Fibroblast of villous mesenchyme (primary cell): ENCODE measurements around the gene SAPCD1. TPM values are rescaled to one million over a fixed set of nuclear protein-coding genes. Genes with fewer than 3 reads are reported as not detected.
"Not testable (repeated sequence)": the region's sequence is repeated elsewhere in the genome, so short reads cannot be mapped to it uniquely, and the experiment has no call there.

Experiments
- DNase-seq: peaks from one replicate; pipeline ENCODE4 v3.0.0-alpha.2; 2010; ENCODE audit warnings: low read depth
- H3K4me3 ChIP-seq: 2 replicates; pipeline ENCODE4 v1.5.1; 2011; ENCODE audit warnings: low read depth, mild to moderate bottlenecking, low read length
- total RNA-seq: library from RNA; depleted of rRNA; stranded (reverse); fragments of >200 nt; gene quantifications from 2 replicates; pipeline ENCODE4 v1.2.3, GENCODE V29; 2012
- TF ChIP-seq, protein P1 (sequence below): IDR thresholded peaks from 2 replicates; pipeline ENCODE4 v1.5.1; 2012; ENCODE audit warnings: low read depth, mild to moderate bottlenecking, low read length; ENCODE audit not compliant: insufficient read depth

SAPCD1 gene
- total RNA-seq, 1 donor: 0.43 TPM

DNA sequence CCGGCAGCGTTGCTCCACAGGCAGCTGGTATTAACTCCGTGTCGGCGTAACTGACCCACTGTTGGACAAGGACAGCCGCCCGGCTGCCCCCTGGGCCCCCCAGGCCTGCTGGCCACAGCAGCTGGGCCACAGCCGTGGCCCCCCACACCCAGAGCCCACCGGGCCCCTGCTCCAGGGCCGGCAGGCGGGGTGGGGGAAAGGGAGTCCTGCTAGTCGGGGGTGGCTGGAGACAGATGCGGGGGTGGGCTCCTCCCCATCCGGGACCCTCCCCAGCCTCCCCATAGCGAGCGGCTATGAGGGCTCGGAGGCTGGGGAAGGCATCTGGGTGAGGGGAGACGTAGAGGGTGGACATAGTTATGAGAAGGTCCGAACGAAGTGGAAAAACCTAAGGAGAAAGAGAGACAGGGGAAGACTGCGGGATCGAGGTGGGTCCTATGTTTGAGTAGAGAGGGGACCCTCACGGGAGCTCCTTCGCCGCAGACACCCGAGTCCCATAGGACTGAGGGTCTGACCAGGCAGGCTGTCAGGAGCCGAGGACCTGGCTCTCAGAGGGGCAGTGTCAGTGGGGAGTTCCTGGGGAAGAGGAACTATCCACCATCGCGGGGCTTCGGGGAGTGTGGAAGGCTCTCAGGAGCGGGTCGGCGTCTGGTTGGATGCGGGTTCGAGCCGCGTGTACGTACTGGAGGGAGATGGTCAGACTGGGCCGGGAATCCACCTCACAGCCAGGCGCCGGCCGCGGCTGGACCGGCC is 32.6 kb downstream of the SAPCD1 start:
- peak overlapping the region; percentile 94 for H3K4me3 ChIP-seq
- TF ChIP-seq, protein P1, sequence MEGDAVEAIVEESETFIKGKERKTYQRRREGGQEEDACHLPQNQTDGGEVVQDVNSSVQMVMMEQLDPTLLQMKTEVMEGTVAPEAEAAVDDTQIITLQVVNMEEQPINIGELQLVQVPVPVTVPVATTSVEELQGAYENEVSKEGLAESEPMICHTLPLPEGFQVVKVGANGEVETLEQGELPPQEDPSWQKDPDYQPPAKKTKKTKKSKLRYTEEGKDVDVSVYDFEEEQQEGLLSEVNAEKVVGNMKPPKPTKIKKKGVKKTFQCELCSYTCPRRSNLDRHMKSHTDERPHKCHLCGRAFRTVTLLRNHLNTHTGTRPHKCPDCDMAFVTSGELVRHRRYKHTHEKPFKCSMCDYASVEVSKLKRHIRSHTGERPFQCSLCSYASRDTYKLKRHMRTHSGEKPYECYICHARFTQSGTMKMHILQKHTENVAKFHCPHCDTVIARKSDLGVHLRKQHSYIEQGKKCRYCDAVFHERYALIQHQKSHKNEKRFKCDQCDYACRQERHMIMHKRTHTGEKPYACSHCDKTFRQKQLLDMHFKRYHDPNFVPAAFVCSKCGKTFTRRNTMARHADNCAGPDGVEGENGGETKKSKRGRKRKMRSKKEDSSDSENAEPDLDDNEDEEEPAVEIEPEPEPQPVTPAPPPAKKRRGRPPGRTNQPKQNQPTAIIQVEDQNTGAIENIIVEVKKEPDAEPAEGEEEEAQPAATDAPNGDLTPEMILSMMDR: no peak
- DNase-seq: no peak

DNA sequence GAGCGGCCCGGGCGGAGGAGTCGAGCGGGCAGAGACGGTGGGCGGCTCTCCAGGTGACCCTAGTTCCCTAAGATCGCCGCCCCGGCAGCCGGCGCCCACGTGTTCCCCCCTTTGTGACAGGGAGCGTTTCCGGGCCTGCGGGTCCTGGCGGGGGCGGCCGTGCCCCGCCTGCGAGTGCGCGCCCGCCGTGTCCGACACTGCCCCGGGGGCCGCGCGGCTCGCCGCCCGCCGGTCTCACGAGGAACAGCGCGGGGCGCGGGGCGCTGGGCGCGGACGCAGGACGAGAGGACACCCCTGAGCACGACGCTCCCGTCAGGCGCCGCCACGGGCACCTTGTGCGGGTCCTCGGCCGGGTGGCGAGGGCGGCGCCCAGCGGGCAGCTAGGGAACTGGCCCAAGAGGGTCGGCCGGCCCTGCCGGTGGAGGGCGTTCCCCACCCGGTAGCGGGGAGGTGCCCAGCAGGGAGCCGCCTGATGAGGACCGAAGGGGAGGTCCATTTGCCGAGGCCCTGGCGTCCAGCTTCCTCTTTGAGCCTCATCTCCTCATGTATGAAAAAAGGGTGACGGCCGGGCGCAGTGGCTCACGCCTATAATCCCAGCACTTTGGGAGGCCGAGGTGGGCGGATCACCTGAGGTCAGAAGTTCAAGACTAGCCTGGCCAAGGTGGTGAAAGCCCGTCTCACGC is 33.3 kb downstream of the SAPCD1 start, which contains the start of gene VARS1:
Gene VARS1 (minus strand): TSS at position 137 of the 683 bp plus-strand sequence. CDS start 535 bp downstream, outside the sequence.
- peak; percentile 92 for DNase-seq
- TF ChIP-seq, protein P1: peak; percentile 75
- H3K4me3 ChIP-seq: peak within 1 kb of the TSS; percentile 94

DNA sequence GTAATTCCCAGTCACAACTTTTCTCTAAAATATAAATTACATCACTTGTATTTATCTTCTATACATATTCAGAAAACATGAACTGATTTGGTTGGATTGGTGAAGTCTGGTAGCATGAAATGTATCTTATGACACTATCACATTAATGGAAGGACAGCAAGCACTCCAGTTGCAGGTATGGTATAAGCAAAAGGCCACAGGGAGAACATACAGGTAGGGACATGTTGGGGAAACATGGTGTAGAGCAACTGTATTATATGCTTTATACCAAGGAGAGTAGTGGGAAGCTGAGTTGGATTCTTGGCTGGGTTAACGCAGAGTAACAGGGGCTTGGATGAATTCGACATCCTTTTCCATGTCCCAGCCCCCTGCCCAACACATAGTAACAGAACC is 34.5 kb downstream of the SAPCD1 start:
- TF ChIP-seq, protein P1: no peak

DNA sequence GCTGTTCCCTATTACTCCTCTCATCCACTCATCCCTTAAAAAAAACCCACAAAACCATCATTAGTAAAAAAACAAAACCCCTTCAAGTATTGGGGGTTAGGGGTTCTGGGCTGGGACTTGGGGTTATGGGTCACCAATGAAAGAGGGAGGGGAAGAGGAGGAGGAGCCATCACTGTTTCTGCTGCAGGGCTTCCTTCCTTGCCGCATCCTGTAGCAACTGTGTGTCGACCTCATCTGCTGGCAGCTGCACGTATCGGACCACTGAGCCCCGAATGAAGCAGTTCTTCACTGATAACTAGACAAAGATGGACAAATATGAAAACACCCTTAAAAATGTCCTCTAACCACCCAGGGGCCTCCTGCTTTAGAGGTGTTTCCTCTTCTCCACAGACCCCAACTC is 35.1 kb downstream of the SAPCD1 start:
- H3K4me3 ChIP-seq: no peak overlapping the region
- TF ChIP-seq, protein P1: no peak

More for the DNA sequence above, 34.5 kb downstream of the SAPCD1 start:
- no peak for DNase-seq
- H3K4me3 ChIP-seq: no peak overlapping the region

DNA sequence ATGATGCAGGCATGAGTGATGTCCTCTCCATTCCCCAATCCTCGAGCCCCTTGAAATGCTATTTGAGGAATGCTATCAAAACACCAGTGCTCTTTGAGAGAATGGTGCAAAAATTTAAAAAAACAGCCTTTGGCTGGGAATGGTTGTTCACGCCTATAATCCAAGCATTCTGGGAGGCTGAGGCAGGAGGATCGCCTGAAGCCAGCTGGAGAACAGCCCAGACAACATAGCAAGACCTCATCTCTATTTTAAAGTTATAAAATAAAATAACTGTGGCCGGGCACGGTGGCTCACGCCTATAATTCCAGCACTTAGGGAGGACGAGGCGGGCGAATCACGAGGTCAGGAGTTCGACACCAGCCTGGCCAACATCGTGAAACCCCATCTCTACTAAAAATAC is 37.3 kb downstream of the SAPCD1 start:
- no peak for DNase-seq
- no peak overlapping the region for H3K4me3 ChIP-seq
- TF ChIP-seq, protein P1: no peak

More for the DNA sequence above, 35.1 kb downstream of the SAPCD1 start:
- no peak for DNase-seq

DNA sequence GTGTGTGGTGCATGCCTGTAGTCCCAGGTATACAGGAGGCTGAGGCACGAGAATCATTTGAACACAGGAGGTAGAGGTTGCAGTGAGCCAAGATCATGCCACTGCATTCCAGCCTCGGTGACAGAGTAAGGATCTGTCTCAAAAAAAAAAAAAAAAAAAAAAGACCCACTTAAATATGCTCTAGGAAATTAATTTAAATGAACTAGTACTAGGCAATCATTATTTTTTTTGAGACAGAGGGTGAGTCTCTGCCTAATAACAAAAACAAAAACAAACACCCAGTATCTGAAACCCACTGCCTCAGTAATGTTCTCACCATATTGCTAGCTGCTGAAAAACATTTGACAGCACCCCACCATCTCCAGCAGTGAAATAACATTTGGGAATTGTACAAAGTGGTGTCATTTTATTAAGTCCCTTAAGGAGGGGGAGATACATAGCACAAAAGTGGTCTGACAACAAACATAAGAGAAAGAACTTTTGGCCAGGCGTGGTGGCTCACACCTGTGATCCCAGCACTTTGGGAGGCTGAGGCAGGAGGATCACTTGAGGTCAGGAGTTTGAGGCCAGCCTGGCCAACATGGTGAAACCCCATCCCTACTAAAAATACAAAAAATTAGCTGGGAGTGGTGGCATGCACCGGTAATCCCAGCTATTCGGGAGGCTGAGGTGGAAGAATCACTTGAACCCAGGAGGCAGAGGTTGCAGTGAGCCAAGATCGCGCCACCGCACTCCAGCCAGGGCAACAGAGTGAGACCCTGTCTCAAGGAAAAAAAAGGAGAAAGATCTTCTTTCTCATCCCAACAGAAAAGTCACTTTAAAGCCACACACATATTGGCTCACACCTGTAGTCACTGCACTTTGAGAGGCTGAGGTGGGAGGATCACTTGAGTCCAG is 38.8 kb downstream of the SAPCD1 start:
- not testable (repeated sequence) for H3K4me3 ChIP-seq, DNase-seq
